Putamen (tissue), 1 donor: Measurements from ENCODE around the gene CLEC2B.

Experiments
- DNase-seq: peaks from one replicate; pipeline ENCODE4 v3.0.0-alpha.2; 2016; ENCODE audit warnings: low spot score

The CLEC2B gene

GRCh38 chr12:9808504-9808903, 60.6 kb downstream of the CLEC2B start:
- no peak for DNase-seq

- no peak for DNase-seq
These were observed 62.4 kb downstream of the CLEC2B start for GRCh38 chr12:9806714-9807113.

- no peak for DNase-seq
These were observed 63.3 kb downstream of the CLEC2B start for GRCh38 chr12:9805883-9806282.
